CD4-positive, alpha-beta memory T cell (primary cell): ENCODE measurements around the gene SUMF1. TPM values are rescaled to one million over a fixed set of nuclear protein-coding genes. Genes with fewer than 3 reads are reported as not detected.

Experiments
- CTCF ChIA-PET: fragments of 350-600 bp; sonication (Branson Sonifier 250); formaldehyde crosslinking; loops from one replicate; lab custom pipeline; 2021; ENCODE audit warnings: inconsistent platforms; ENCODE audit not compliant: partially characterized antibody; lab: Charles Lee
- POLR2A ChIA-PET: fragments of 350-600 bp; sonication (Branson Sonifier 250); formaldehyde crosslinking; loops from one replicate; lab custom pipeline; 2021; ENCODE audit not compliant: partially characterized antibody; lab: Charles Lee
- DNase-seq, 5 donors: peaks; one replicate each; pipeline versions ENCODE4 v3.0.0 to v3.0.0-alpha.2; 2020 to 2022; ENCODE audit warnings: mixed read lengths in 1 of 5
- H3K27ac ChIP-seq: one replicate; pipeline ENCODE4 v1.7.0; 2013; ENCODE audit warnings: low read depth, low read length
- H3K27me3 ChIP-seq: 2 replicates; pipeline ENCODE4 v1.7.0; 2013; ENCODE audit warnings: mild to moderate bottlenecking, low read length, moderate library complexity; ENCODE audit not compliant: insufficient read depth
- H3K36me3 ChIP-seq: 2 replicates; pipeline ENCODE4 v1.7.0; 2013; ENCODE audit warnings: mild to moderate bottlenecking, low read length, moderate library complexity; ENCODE audit not compliant: insufficient read depth
- H3K4me1 ChIP-seq: 2 replicates; pipeline ENCODE4 v1.7.0; 2013; ENCODE audit warnings: mild to moderate bottlenecking, low read length, moderate library complexity; ENCODE audit not compliant: insufficient read depth
- H3K4me3 ChIP-seq, 2 donors: one replicate each; pipeline ENCODE4 v1.7.0; 2013; ENCODE audit warnings: low read length in 2 of 2, mild to moderate bottlenecking in 1 of 2
- H3K9me3 ChIP-seq, 2 donors: one replicate each; pipeline ENCODE4 v1.7.0; 2013; ENCODE audit warnings: low read length in 2 of 2, control low read depth in 1 of 2; ENCODE audit not compliant: control insufficient read depth in 1 of 2
- H3K27ac Mint-ChIP-seq, 7 donors: one replicate each; pipeline ENCODE4 v1.8.0; 2020 to 2021; ENCODE audit warnings: mixed read lengths in 7 of 7, mild to moderate bottlenecking in 6 of 7, inconsistent platforms in 3 of 7, moderate library complexity in 3 of 7
- H3K27me3 Mint-ChIP-seq, 2 donors: one replicate each; pipeline ENCODE4 v1.8.0; 2020 to 2021; ENCODE audit warnings: mixed read lengths in 2 of 2
- H3K36me3 Mint-ChIP-seq, 2 donors: one replicate each; pipeline ENCODE4 v1.8.0; 2020 to 2021; ENCODE audit warnings: mixed read lengths in 2 of 2, inconsistent platforms in 1 of 2, mild to moderate bottlenecking in 1 of 2
- H3K4me1 Mint-ChIP-seq, 4 donors: one replicate each; pipeline ENCODE4 v1.8.0; 2020 to 2021; ENCODE audit warnings: mixed read lengths in 4 of 4, mild to moderate bottlenecking in 1 of 4
- H3K4me3 Mint-ChIP-seq, 8 donors: one replicate each; pipeline ENCODE4 v1.8.0; 2020 to 2021; ENCODE audit warnings: mixed read lengths in 8 of 8, mild to moderate bottlenecking in 7 of 8, moderate library complexity in 6 of 8, inconsistent platforms in 3 of 8
- H3K9me3 Mint-ChIP-seq, 8 donors: one replicate each; pipeline ENCODE4 v1.8.0; 2020 to 2021; ENCODE audit warnings: mixed read lengths in 8 of 8, mild to moderate bottlenecking in 5 of 8, inconsistent platforms in 3 of 8, moderate library complexity in 1 of 8
- intact Hi-C: fragments of 100-400 bp; cut with micrococcal nuclease; formaldehyde crosslinking; loops from one replicate; pipeline ENCODE4 v1.15.1; 2023
- polyA plus RNA-seq, 2 donors: library from polyadenylated mRNA; unstranded; fragments of 300-500 nt; fragmentation: Illumina TruSeq; gene quantifications; one replicate each; pipeline ENCODE4 v1.2.3, GENCODE V29; 2021
- total RNA-seq, 2 experiments: library from RNA; stranded (reverse); gene quantifications; one replicate each; pipeline ENCODE4 v1.2.3, GENCODE V29; 2021

The SUMF1 gene
- total and polyA plus RNA-seq, 4 experiments from 2014 or later, result 13.9 to 38.3 (median 22.3) TPM

- Mint-ChIP-seq H3K27ac (peak overlapping the region in 1 of 7 donors; percentile 22), H3K4me1 (peaks cover 0 to 8% (median 0%) of the 10 kb centered on the region in 4 donors), H3K36me3 (peaks cover 13 to 42% of the 10 kb centered on the region in 2 donors), H3K27me3 (no peaks in the 10 kb centered on the region), H3K9me3 (peaks cover 0 to 2% (median 0%) of the 10 kb centered on the region in 8 donors), H3K4me3 (no peak overlapping the region)
- intact Hi-C loops, result no loop called here
- Histone ChIP-seq H3K27me3 (no peaks in the 10 kb centered on the region), H3K4me3 (no peak overlapping the region), H3K4me1 (no peaks in the 10 kb centered on the region), H3K27ac (no peak overlapping the region), H3K36me3 (no peaks in the 10 kb centered on the region), H3K9me3 (no peaks in the 10 kb centered on the region)
- DNase-seq, result no peak
- CTCF ChIA-PET, result no interaction called here
- POLR2A ChIA-PET, result no interaction called here
Measured at GRCh38 chr3:4385201-4385600, 81.9 kb downstream of the SUMF1 start.

GRCh38 chr3:4380013-4380412, 87.1 kb downstream of the SUMF1 start:
- Mint-ChIP-seq H3K36me3 (peaks cover 37 to 61% of the 10 kb centered on the region in 2 donors), H3K27me3 (no peaks in the 10 kb centered on the region), H3K9me3 (peaks cover 0 to 5% (median under 1%) of the 10 kb centered on the region in 8 donors), H3K4me1 (peaks cover 0 to 1% (median 0%) of the 10 kb centered on the region in 4 donors), H3K4me3 (no peak overlapping the region), H3K27ac (peak overlapping the region in 1 of 7 donors; percentile 13)
- no peaks in the 10 kb centered on the region for H3K27me3 ChIP-seq
- intact Hi-C loops, result no loop called here
- no peak overlapping the region for H3K27ac ChIP-seq
- H3K4me3 ChIP-seq, result no peak overlapping the region
- CTCF ChIA-PET, result no interaction called here
- DNase-seq, result no peak
- H3K36me3 ChIP-seq, result no peaks in the 10 kb centered on the region
- H3K9me3 ChIP-seq, result no peaks in the 10 kb centered on the region
- POLR2A ChIA-PET, result no interaction called here
- no peaks in the 10 kb centered on the region for H3K4me1 ChIP-seq

GRCh38 chr3:4376499-4376898, 90.6 kb downstream of the SUMF1 start:
- H3K9me3 ChIP-seq, result peaks cover 0 to 3% of the 10 kb centered on the region in 2 donors
- no peak overlapping the region for H3K27ac ChIP-seq
- H3K36me3 ChIP-seq, result no peaks in the 10 kb centered on the region
- intact Hi-C loops, result no loop called here
- DNase-seq, result no peak
- Mint-ChIP-seq H3K36me3 (peaks cover 60 to 74% of the 10 kb centered on the region in 2 donors), H3K27ac (no peak overlapping the region), H3K9me3 (peaks cover 3 to 26% (median 14%) of the 10 kb centered on the region in 8 donors), H3K27me3 (no peaks in the 10 kb centered on the region), H3K4me1 (peaks cover 0 to 1% (median 0%) of the 10 kb centered on the region in 4 donors), H3K4me3 (no peak overlapping the region)
- POLR2A ChIA-PET, result no interaction called here
- no peaks in the 10 kb centered on the region for H3K4me1 ChIP-seq
- no peak overlapping the region for H3K4me3 ChIP-seq
- CTCF ChIA-PET, result no interaction called here
- no peaks in the 10 kb centered on the region for H3K27me3 ChIP-seq

GRCh38 chr3:4375911-4376310, 91.2 kb downstream of the SUMF1 start:
- ChIA-PET CTCF (no interaction called here), POLR2A (no interaction called here)
- H3K27ac Mint-ChIP-seq, result no peak overlapping the region
- no peak overlapping the region for H3K27ac ChIP-seq
- no peak overlapping the region for H3K4me3 Mint-ChIP-seq
- H3K36me3 ChIP-seq, result no peaks in the 10 kb centered on the region
- no peaks in the 10 kb centered on the region for H3K4me1 ChIP-seq
- no peak overlapping the region for H3K4me3 ChIP-seq
- H3K36me3 Mint-ChIP-seq, result peaks cover 63 to 77% of the 10 kb centered on the region in 2 donors
- intact Hi-C loops, result no loop called here
- peaks cover 3 to 26% (median 14%) of the 10 kb centered on the region in 8 donors for H3K9me3 Mint-ChIP-seq
- no peaks in the 10 kb centered on the region for H3K27me3 ChIP-seq
- no peaks in the 10 kb centered on the region for H3K27me3 Mint-ChIP-seq
- H3K9me3 ChIP-seq, result peaks cover 0 to 3% of the 10 kb centered on the region in 2 donors
- peaks cover 0 to 1% (median 0%) of the 10 kb centered on the region in 4 donors for H3K4me1 Mint-ChIP-seq
- no peak for DNase-seq

- Mint-ChIP-seq H3K4me1 (peaks cover 0 to 1% (median 0%) of the 10 kb centered on the region in 4 donors), H3K4me3 (no peak overlapping the region), H3K27ac (no peak overlapping the region), H3K9me3 (peaks cover 3 to 26% (median 14%) of the 10 kb centered on the region in 8 donors), H3K36me3 (peaks cover 49 to 73% of the 10 kb centered on the region in 2 donors), H3K27me3 (no peaks in the 10 kb centered on the region)
- DNase-seq, result no peak
- peaks cover 0 to 3% of the 10 kb centered on the region in 2 donors for H3K9me3 ChIP-seq
- ChIA-PET CTCF (interaction anchor here (3.0 kb wide), 1 partner anchor 23 kb away, joined by 13 read pairs; no protein-coding TSS in a partner anchor), POLR2A (interaction anchor here (1.9 kb wide), 1 partner anchor 120 kb away, joined by 5 read pairs; the partner anchor contains the start of gene ITPR1)
- no peaks in the 10 kb centered on the region for H3K36me3 ChIP-seq
- no peaks in the 10 kb centered on the region for H3K27me3 ChIP-seq
- no peak overlapping the region for H3K27ac ChIP-seq
- intact Hi-C loops, result no loop called here
- H3K4me3 ChIP-seq, result no peak overlapping the region
- no peaks in the 10 kb centered on the region for H3K4me1 ChIP-seq
Measured at GRCh38 chr3:4373669-4374068, 93.4 kb downstream of the SUMF1 start.

GRCh38 chr3:4362523-4362922, 104.5 kb downstream of the SUMF1 start:
- Histone ChIP-seq H3K4me3 (no peak overlapping the region), H3K9me3 (no peaks in the 10 kb centered on the region), H3K36me3 (no peaks in the 10 kb centered on the region), H3K27me3 (no peaks in the 10 kb centered on the region), H3K4me1 (no peaks in the 10 kb centered on the region), H3K27ac (no peak overlapping the region)
- ChIA-PET CTCF (interaction anchor here (3.0 kb wide), 1 partner anchor 12 kb away, joined by 21 read pairs; no protein-coding TSS in a partner anchor), POLR2A (no interaction called here)
- H3K36me3 Mint-ChIP-seq, result peaks cover 13 to 17% of the 10 kb centered on the region in 2 donors
- no peak overlapping the region for H3K27ac Mint-ChIP-seq
- H3K9me3 Mint-ChIP-seq, result no peaks in the 10 kb centered on the region
- no peaks in the 10 kb centered on the region for H3K27me3 Mint-ChIP-seq
- no peaks in the 10 kb centered on the region for H3K4me1 Mint-ChIP-seq
- H3K4me3 Mint-ChIP-seq, result no peak overlapping the region
- intact Hi-C loops, result no loop called here
- DNase-seq, result no peak

- ChIA-PET CTCF (interaction anchor here (1.3 to 3.0 kb wide), 2 partner anchors 10 to 273 kb away, joined by 6 to 21 read pairs; no protein-coding TSS in a partner anchor), POLR2A (no interaction called here)
- Histone ChIP-seq H3K27ac (no peak overlapping the region), H3K36me3 (no peaks in the 10 kb centered on the region), H3K4me1 (no peaks in the 10 kb centered on the region), H3K27me3 (no peaks in the 10 kb centered on the region), H3K9me3 (no peaks in the 10 kb centered on the region), H3K4me3 (no peak overlapping the region)
- H3K9me3 Mint-ChIP-seq, result no peaks in the 10 kb centered on the region
- H3K36me3 Mint-ChIP-seq, result peaks cover 13 to 17% of the 10 kb centered on the region in 2 donors
- no peak for DNase-seq
- H3K27me3 Mint-ChIP-seq, result no peaks in the 10 kb centered on the region
- no peak overlapping the region for H3K4me3 Mint-ChIP-seq
- no peaks in the 10 kb centered on the region for H3K4me1 Mint-ChIP-seq
- H3K27ac Mint-ChIP-seq, result no peak overlapping the region
- intact Hi-C loops, result no loop called here
Measured at GRCh38 chr3:4360817-4361216, 106.3 kb downstream of the SUMF1 start.
